Fibroblast of skin of back (primary cell): Measurements from ENCODE around the gene MARCHF9.

Experiments used
- DNase-seq: peaks from one replicate; pipeline ENCODE4 v3.0.0-alpha.2; 2013

Gene MARCHF9

DNA sequence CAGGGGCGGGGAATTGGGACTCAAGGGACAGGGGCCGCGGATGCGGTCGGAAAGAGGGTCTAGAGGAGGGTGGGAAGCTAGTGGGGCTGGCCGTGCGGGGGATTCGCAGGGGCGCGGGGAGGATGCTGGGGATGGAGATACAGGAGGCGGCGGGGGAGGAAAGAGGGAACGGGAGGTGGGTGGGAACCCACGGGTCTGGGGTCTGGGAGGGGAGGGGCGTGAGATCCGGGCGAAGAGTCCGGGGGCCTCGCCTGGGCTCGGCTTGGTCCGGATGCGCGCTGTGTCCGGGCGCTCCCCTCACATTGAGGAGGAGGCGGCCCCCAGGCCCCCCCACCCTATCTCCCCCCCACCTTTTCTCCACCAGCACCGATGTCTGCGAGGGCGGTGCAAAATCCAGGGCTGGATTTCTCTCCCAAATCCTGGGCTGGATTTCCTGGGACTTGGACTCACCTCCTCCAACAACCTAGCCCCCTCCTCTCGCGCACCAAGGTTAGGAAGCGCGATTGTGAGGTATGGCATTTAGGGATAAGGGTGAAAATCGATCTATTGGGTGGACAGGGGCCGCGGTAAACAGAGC is 16.2 kb upstream of the MARCHF9 start, which contains the start of gene AGAP2:
AGAP2 (minus strand) TSS at position 82 of the 577 bp plus-strand sequence. CDS start 496 bp downstream, outside the sequence.
- peak; percentile 42 for DNase-seq

DNA sequence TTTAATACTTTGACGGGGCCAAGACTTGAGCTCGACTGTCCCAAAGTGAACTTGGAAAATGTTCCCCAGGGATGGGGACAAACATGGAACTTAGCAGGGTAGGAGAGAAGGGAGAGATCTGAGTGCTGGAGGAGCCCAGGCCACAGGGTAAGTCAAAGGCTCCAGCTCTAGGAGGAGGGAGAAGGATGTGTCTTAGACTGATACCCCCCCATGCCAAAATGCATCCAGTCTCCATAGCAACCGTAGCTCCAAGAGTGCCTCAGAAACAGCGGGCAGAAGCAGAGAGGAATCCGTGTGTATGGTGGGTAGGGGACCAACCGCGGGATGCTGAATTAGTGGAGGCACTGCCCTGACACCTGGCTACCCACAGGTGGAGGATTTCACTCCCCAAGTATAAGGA is 15.5 kb upstream of the MARCHF9 start:
- DNase-seq = no peak

DNA sequence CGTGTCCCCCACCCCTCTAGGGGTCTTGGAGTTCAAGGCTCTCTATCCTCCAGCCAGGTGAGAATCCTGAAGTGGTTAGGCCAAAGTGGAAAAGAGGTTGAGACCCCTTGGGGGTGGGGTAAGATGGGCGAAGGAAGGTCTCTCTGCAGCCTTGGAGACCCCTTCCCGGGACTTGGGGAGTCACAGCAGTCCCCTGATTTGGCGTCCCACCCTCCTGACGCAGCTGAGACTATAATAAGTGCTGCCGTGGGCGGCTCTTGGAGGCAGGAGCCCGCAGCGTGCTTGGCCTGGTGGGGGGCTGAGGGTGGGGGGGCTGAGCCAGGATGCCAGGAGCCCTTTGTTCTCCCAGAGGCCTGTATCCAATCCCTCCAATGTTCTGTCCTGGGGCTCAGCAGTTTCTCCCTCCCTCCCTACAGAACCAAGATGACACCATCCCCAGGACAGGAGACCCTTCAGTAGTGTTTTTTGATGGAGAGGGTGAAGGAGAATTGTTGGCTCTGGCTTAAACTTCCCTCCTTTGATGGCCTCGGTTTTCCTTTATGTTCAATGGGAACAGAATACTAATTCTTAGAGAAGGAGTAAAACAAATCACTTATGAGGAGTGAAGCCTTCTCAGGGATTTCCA is 14.9 kb upstream of the MARCHF9 start:
- no peak for DNase-seq

DNA sequence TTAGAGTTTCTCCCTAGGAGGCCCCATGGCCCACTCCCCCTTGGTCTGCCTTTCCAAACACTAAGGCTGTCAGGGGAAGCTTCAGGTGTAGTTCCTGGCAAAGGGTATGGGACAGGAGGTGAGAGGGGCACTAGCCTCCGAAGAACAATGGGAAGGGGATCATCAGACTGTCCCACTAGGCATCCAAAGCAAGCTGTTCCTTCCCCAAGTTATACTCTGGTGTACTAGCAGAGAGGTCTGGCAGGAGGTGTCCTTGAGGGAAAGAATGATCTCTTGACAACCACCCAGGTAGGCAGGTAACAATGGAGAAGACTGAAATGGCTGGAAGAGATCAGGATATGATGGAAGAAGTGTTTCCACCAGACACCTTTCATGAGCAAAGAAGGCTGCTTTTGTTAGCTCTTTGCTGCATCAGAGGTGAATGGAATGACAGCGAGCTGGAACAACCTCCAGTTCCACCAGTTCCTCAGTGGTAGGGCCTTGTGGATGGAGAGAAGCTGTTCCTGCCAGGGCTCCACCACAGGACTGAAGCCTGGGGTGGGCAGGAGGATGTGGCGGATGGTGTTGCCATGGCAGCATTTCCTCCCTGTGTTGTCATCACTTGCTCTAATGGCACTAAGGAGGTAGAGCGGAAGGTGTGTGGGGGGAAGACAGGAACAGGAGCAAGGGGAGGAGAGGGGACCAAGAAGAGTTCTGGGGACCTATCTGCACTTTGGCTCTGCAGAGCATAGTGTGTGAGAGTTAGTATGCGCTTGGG is 14.1 kb upstream of the MARCHF9 start:
- DNase-seq = no peak

DNA sequence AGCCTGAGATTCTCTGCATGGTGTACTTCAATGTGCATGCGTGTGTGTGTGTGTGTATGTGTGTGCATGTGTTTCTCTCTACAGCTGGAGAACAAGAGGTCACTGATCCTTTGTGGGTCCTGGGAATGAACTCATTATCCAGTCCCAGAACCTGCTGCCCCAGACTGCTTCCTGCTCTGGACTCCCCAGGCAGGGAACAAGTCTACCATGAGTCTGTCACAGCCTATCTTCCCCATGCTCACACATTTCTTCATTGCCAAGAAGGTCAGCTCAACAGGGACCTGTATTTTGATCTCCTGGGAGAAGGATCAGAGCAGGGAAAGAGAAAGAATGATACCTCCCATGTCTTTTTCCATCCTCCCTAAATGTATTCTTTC is 13.5 kb upstream of the MARCHF9 start:
- no peak for DNase-seq

DNA sequence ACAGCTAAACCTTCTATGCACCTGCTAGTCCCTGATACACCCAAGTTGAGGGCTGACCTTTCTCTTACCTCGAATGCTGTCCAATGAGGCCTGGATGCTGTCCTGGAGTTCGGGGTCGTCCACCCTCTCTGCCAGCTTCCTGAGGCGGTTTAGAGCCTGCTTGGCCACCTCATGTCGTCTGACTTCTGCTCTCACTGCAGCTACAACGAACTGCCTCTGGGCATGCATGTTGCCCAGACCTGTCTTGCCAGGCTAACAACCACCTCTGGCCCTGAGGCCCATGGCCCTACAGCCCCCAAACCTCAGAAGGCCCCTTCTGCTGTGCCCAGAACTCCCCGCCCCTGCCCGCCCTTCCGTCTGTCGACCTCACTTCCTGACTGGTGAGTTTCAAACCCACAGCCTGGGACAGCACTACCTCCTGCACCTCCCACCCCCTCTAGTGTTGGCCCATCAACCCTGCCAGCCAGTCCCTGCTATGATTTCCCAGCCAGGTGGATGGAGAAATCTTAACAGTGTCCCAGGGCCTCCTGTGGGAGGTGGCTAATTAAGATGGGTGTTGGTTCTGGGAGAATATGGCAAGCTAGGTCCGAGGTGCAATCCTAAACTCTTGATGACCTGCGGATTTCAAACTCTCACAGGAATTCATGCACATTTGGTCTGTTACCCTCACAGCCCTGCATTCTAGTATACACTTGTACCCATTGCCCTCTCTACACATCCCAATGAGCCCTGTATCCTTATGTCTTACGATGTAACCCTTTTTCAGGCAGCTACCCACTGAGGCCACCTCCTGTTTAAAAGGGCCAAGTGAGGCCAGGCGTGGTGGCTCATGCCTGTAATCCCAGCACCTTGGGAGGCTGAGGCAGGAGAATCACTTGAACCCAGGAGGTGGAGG is 12.8 kb upstream of the MARCHF9 start:
- no peak for DNase-seq

DNA sequence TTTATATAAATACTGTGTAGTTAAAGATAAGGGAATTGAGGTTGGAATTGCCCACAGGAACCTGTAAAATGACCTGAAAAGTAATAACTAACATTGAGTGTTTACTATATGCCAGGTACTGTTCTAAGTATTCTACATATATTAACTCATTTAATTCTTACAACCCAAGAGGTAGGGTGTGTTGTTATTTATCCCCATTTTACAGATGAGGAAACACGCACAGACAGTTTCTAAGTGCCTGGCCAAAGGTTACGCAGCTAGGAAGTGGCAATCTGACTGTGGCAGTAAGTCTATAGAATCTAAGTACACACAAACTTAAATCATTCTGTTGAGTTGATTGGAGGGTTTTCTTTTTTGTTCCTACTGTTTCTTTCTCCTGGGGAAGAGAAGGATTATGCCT is 11.1 kb upstream of the MARCHF9 start:
- DNase-seq = no peak

DNA sequence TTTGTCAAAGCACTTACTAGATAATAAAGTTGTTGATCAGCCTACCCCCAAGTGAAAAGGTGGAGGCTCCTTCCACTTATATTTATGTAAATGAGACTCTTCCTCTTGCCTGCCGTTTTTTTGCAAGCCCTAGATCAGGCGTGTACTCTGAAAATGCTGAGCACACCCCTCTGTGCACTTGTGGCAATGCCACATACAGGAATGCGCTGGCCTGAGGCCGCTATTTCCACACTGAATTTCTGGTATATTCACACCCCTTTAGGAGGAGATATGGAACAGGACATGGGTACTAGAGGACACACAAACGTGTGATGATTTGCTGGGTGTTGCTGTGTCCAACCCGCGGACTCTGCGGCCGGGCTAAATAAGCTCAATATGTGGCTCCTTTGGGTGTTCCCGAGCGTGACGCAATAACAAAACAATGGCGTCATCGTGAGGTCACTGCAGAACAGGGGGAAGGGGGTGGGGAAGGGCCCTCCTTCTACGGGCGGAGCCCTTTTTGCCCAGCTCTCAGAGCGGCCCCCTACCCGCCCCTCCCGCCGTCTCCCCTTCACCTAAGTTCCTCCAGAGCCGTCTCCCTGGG is 10.6 kb upstream of the MARCHF9 start:
- no peak for DNase-seq

DNA sequence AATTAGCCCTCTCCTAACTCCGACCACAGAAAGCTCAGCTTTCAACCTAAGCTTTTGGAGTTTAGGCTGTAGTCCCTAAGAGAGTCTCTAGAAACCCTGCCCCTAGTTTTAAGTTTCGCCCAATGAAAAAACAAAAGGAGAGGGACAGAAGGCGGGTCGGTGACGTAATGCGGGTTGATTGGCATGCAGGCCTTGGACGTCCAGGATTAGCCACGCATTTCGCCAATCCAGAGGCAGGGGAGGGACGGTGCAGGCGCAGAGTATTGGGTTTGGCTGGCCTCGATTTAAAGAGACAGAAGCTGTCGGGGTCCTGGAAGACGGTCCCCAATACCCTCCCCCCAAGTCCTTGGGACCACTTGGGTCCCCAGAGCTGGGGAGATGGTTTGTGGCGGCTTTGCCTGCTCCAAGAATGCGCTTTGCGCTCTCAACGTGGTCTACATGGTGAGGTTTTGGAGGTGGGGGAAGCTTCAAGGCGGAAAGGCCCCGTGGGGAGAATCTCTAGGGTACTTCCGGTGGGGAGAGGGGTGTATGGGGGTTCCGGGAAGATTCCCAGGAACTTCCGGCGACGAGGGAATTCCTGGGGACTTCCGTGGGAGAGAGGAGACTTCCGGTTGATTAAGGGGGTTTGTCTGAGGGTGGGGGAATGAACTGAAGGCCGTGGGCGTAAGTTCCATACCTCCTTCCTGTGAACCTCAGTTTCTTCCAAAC is 10.0 kb upstream of the MARCHF9 start, which contains the start of gene TSPAN31:
TSPAN31 (plus strand) TSS at position 263 of the 708 bp plus-strand sequence; CDS start at position 379, 116 bp downstream.
- DNase-seq = peak; percentile 99

DNA sequence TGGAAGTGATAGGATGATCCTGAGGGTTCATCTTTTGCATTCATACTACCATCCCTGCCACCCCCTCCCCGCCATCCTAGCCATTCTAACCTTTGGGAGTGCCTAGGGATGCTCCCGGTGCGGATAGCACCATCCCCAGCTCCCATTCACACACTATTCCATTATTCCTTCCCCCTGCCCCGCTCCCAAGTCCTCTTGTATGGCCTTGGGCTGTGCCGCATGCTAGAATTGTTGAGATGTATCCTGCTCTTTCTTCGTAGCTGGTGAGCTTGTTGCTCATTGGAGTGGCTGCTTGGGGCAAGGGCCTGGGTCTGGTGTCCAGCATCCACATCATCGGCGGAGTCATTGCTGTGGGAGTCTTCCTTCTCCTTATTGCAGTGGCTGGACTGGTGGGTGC is 9.4 kb upstream of the MARCHF9 start:
- DNase-seq = no peak

DNA sequence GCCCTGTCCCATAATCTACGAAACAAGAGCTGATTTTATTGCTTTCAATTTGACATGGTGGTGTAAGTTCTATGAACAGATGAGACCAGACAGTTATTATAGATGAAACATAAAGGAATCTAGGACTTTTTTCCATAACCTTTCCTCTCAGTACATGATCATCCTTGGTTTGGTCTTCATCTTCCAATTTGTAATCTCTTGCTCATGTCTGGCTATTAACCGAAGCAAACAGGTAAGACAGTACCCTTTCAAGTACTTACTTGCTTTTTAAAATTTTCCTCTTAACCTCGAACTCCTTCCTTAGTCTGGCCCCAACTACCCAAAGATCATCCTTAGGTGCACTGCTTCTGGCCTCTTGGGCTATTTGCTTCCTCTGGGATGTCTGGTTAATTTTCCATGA is 8.9 kb upstream of the MARCHF9 start:
- DNase-seq = no peak

DNA sequence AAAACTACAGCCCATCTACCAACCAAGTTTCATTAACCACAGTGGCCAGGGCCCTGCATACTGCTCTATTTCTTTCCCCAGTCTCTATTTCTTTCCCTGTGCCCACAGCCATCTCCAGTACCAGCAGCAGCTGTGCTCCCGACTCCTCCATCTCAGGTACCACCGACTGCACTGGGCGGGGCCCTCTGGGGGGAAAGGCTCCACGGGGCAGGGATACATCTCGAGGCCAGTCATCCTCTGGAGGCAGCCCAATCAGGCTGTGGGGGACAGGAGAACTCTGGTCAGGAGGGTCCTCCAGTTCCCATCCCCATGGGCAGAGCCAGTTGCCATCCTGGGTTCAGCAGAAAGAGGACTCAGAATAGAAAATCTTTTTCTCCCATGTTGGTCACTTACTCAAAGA is 5.8 kb upstream of the MARCHF9 start:
- DNase-seq = no peak

DNA sequence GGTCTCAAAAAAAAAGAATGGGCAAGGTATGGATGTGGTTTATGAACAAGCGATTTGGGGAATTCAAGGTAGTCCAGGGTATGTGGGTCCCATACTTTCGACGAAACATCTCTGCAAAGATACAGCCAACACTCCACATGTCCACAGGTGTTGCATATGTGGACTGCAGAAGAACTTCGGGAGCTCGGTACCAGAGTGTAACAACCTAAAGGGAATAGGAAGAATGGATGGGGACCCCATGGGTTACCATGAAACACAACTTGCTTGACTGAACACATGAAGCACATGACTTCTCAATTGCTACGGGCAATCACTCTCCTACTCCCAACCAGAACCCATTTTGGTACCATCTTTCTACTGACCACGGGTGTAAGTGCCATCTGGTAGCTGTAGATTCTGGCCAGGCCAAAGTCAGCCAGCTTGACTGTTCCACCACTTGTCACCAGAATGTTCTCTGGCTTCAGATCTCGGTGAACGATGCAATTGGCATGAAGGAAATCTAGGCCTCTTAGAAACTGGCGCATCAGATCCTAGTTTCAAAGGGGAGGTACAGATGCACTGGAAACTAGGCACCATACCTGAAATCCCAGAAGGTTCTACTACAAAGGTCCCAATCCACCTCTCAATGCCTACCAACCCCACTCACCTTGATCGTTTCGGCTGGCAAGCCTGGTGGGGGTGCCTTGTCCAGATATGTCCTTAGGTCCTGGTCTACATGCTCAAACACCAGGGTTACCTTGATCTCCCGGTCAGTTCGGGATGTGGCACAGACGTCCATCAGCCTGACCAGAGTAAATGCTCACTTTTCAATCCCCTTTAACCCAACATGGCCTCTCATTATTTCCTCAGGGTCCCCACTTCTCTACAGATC is 4.1 kb upstream of the MARCHF9 start:
- no peak for DNase-seq

DNA sequence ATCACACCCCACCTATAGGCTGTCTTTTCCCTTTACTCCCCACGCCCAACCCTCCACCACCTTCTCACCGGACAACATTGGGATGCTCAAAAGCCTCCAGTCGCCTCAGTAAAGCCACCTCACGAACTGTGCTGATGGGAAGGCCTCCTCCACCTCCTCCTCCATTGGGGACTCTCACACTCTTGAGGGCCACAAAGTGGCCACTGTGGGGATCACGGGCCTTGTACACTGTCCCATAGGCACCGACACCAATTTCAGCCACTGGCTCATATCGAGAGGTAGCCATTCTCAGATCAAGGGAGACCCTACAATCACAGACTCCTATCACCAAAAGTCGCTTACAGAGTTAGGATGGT is 3.5 kb upstream of the MARCHF9 start:
- DNase-seq = no peak

DNA sequence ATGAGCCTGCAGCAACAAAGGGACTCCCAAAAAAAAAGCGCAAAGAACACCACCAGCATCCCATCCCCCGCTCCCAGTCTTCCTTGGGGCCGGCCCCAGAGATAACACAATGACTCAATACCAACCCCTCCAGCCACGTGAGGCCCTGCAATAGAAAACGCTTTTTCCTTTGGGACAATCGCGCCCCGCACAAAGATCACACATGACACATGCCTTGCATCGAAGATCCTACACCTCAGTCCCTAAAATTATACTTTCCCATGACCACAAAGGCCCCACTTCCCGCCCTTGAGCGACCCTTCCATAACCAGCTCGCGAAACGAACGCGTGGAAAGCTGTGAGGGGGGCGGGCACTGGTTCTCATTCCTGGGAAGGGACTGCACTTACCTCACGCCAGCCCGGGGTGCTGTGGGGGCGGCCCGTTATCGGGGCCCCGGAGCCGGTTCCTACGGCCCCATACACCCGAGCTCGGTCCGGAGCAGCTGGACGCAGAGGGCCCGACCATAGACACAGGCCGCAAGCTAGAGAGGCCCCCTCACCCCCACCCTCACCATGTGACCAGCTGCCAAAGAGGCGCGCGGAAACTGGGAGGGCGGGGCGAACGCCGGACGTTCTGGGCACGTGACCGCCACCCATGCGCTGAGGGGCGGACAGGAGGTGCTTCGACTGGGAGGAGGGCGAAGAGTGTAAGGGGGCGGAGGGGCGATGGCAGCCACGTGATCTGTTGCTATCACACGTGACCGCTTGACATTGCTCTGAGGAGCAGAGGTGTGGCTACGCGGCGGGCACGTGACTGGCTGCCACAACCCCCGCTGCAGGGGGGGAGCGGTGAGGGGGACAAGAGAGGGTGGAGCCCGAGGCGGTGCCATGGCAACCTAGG is 2.9 kb upstream of the MARCHF9 start, which contains the start of gene CDK4:
CDK4 (minus strand) TSS at position 523 of the 880 bp plus-strand sequence. CDS start 593 bp downstream, outside the sequence.
- DNase-seq = peak; percentile 100

DNA sequence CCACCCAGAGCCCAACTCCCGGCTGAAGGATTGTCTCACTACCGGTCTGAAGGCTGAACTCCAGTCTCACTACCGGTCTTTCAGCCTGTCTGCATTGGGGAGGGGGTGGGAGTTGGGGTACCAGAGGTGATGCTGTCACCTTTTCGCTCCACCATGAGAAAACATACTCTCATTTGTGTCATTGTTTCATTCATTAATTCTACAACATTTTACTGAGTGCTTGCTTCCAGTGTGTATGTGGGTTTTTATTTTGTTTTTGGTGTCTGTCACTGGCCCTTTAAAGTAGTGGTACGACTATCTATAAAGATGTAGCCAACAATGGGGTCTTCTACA is 2.3 kb upstream of the MARCHF9 start:
- no peak for DNase-seq

DNA sequence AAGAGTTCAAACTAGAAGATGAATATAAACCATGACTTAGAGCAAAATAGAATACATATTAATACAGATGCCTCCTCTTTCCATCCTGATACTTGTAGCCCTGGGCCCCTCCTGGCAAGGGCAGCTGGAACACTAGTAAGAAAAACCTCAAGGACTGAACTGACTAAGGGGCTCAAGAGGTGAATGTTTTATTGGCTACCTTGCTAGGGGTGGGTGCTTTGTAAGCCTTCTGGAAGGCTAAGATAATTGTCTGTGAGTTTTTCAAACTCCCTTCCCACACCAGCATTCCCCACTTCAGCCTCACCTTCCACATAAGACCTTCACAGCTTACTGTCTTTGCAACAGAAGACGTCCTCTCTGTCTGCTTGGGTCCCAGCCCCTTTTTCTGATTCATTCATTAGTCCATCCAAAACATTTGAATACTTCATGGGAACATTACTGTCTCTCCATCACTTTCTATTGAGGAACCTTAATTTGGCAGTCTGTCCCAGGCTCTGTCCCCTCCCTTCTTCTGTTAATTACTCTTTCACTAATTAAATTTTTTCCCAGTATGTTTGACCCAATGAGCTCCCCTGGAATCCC is 1.1 kb upstream of the MARCHF9 start:
- no peak for DNase-seq

DNA sequence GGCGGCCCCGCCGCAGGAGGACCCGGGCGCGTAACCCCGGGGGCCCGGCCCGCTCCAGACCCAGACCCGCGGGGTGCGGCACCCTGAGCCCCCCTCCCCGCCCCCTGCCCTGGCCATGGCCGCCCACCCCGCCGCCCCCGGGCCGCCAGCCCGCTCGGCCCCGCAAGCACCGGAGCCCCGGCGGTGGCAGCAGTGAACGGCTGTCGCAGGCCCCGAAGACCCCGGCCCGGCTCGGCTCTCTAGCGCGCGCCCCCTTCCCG is 221 bp downstream of the MARCHF9 start:
- DNase-seq = no peak
